ENCODE measurements around the gene USP49.

Gene USP49

GRCh38 chr6:41917528-41917927 is 22.4 kb upstream of the USP49 start:
- Histone ChIP-seq H3K4me1 (ENCODE audit: control insufficient read depth, insufficient read depth, low read length) (peaks cover 19% of the 10 kb centered on the region), H3K4me3 (ENCODE audit: low read length) (no peak overlapping the region), H3K9ac (ENCODE audit: low read length) (no peak overlapping the region), H3K36me3 (ENCODE audit: control insufficient read depth, insufficient read depth, low read length) (no peaks in the 10 kb centered on the region), H3K27me3 (ENCODE audit: control insufficient read depth, insufficient read depth, low read length) (no peaks in the 10 kb centered on the region), H3K9me3 (ENCODE audit: control insufficient read depth, low read length) (no peaks in the 10 kb centered on the region)

- Histone ChIP-seq H3K9ac (ENCODE audit: low read length) (no peak overlapping the region), H3K9me3 (ENCODE audit: control insufficient read depth, low read length) (no peaks in the 10 kb centered on the region), H3K4me1 (ENCODE audit: control insufficient read depth, insufficient read depth, low read length) (peaks cover 5% of the 10 kb centered on the region), H3K27me3 (ENCODE audit: control insufficient read depth, insufficient read depth, low read length) (no peaks in the 10 kb centered on the region), H3K36me3 (ENCODE audit: control insufficient read depth, insufficient read depth, low read length) (no peaks in the 10 kb centered on the region), H3K4me3 (ENCODE audit: low read length) (no peak overlapping the region)
Observed at GRCh38 chr6:41914869-41915530, 19.8 kb upstream of the USP49 start.

GRCh38 chr6:41914343-41914742 is 19.2 kb upstream of the USP49 start:
- Histone ChIP-seq H3K27me3 (ENCODE audit: control insufficient read depth, insufficient read depth, low read length) (no peaks in the 10 kb centered on the region), H3K36me3 (ENCODE audit: control insufficient read depth, insufficient read depth, low read length) (peaks cover under 1% of the 10 kb centered on the region), H3K9me3 (ENCODE audit: control insufficient read depth, low read length) (no peaks in the 10 kb centered on the region), H3K4me3 (ENCODE audit: low read length) (no peak overlapping the region), H3K9ac (ENCODE audit: low read length) (no peak overlapping the region), H3K4me1 (ENCODE audit: control insufficient read depth, insufficient read depth, low read length) (no peaks in the 10 kb centered on the region)

GRCh38 chr6:41909727-41910126 is 14.6 kb upstream of the USP49 start:
- Histone ChIP-seq H3K9me3 (ENCODE audit: control insufficient read depth, low read length) (no peaks in the 10 kb centered on the region), H3K27me3 (ENCODE audit: control insufficient read depth, insufficient read depth, low read length) (no peaks in the 10 kb centered on the region), H3K36me3 (ENCODE audit: control insufficient read depth, insufficient read depth, low read length) (peaks cover 14% of the 10 kb centered on the region), H3K9ac (ENCODE audit: low read length) (no peak overlapping the region), H3K4me3 (ENCODE audit: low read length) (no peak overlapping the region), H3K4me1 (ENCODE audit: control insufficient read depth, insufficient read depth, low read length) (no peaks in the 10 kb centered on the region)

- no peaks in the 10 kb centered on the region for H3K9me3 ChIP-seq (ENCODE audit: control insufficient read depth, low read length)
- H3K27me3 ChIP-seq (ENCODE audit: control insufficient read depth, insufficient read depth, low read length) = no peaks in the 10 kb centered on the region
- H3K4me1 ChIP-seq (ENCODE audit: control insufficient read depth, insufficient read depth, low read length) = no peaks in the 10 kb centered on the region
- H3K4me3 ChIP-seq (ENCODE audit: low read length) = no peak overlapping the region
- H3K36me3 ChIP-seq (ENCODE audit: control insufficient read depth, insufficient read depth, low read length) = peaks cover 7% of the 10 kb centered on the region
- no peak overlapping the region for H3K9ac ChIP-seq (ENCODE audit: low read length)
Observed at GRCh38 chr6:41901882-41902519, 6.8 kb upstream of the USP49 start.

- no peaks in the 10 kb centered on the region for H3K4me1 ChIP-seq (ENCODE audit: control insufficient read depth, insufficient read depth, low read length)
- no peaks in the 10 kb centered on the region for H3K9me3 ChIP-seq (ENCODE audit: control insufficient read depth, low read length)
- H3K4me3 ChIP-seq (ENCODE audit: low read length) = no peak overlapping the region
- H3K27me3 ChIP-seq (ENCODE audit: control insufficient read depth, insufficient read depth, low read length) = no peaks in the 10 kb centered on the region
- no peaks in the 10 kb centered on the region for H3K36me3 ChIP-seq (ENCODE audit: control insufficient read depth, insufficient read depth, low read length)
- no peak overlapping the region for H3K9ac ChIP-seq (ENCODE audit: low read length)
Observed at GRCh38 chr6:41900861-41901260, 5.7 kb upstream of the USP49 start.

- H3K36me3 ChIP-seq (ENCODE audit: control insufficient read depth, insufficient read depth, low read length) = no peaks in the 10 kb centered on the region
- H3K27me3 ChIP-seq (ENCODE audit: control insufficient read depth, insufficient read depth, low read length) = no peaks in the 10 kb centered on the region
- no peaks in the 10 kb centered on the region for H3K4me1 ChIP-seq (ENCODE audit: control insufficient read depth, insufficient read depth, low read length)
- H3K9ac ChIP-seq (ENCODE audit: low read length) = peak overlapping the region; percentile 70
- H3K4me3 ChIP-seq (ENCODE audit: low read length) = no peak overlapping the region
- no peaks in the 10 kb centered on the region for H3K9me3 ChIP-seq (ENCODE audit: control insufficient read depth, low read length)
Observed at GRCh38 chr6:41896281-41896680, 1.1 kb upstream of the USP49 start.

GRCh38 chr6:41894366-41895299 is 542 bp downstream of the USP49 start:
- no peaks in the 10 kb centered on the region for H3K4me1 ChIP-seq (ENCODE audit: control insufficient read depth, insufficient read depth, low read length)
- H3K9ac ChIP-seq (ENCODE audit: low read length) = peak overlapping the region; percentile 77
- no peaks in the 10 kb centered on the region for H3K27me3 ChIP-seq (ENCODE audit: control insufficient read depth, insufficient read depth, low read length)
- H3K36me3 ChIP-seq (ENCODE audit: control insufficient read depth, insufficient read depth, low read length) = no peaks in the 10 kb centered on the region
- peak overlapping the region; percentile 76 for H3K4me3 ChIP-seq (ENCODE audit: low read length)
- no peaks in the 10 kb centered on the region for H3K9me3 ChIP-seq (ENCODE audit: control insufficient read depth, low read length)

- H3K9me3 ChIP-seq (ENCODE audit: control insufficient read depth, low read length) = no peaks in the 10 kb centered on the region
- H3K9ac ChIP-seq (ENCODE audit: low read length) = no peak overlapping the region
- H3K4me3 ChIP-seq (ENCODE audit: low read length) = no peak overlapping the region
- no peaks in the 10 kb centered on the region for H3K36me3 ChIP-seq (ENCODE audit: control insufficient read depth, insufficient read depth, low read length)
- no peaks in the 10 kb centered on the region for H3K4me1 ChIP-seq (ENCODE audit: control insufficient read depth, insufficient read depth, low read length)
- H3K27me3 ChIP-seq (ENCODE audit: control insufficient read depth, insufficient read depth, low read length) = no peaks in the 10 kb centered on the region
Observed at GRCh38 chr6:41892921-41893564, 2.1 kb downstream of the USP49 start.

GRCh38 chr6:41887331-41887751 is 7.8 kb downstream of the USP49 start:
- no peak overlapping the region for H3K9ac ChIP-seq (ENCODE audit: low read length)

GRCh38 chr6:41885930-41886329 is 9.2 kb downstream of the USP49 start:
- H3K9me3 ChIP-seq (ENCODE audit: control insufficient read depth, low read length) = no peaks in the 10 kb centered on the region
- H3K4me3 ChIP-seq (ENCODE audit: low read length) = no peak overlapping the region
- no peaks in the 10 kb centered on the region for H3K27me3 ChIP-seq (ENCODE audit: control insufficient read depth, insufficient read depth, low read length)
- H3K4me1 ChIP-seq (ENCODE audit: control insufficient read depth, insufficient read depth, low read length) = no peaks in the 10 kb centered on the region
- H3K36me3 ChIP-seq (ENCODE audit: control insufficient read depth, insufficient read depth, low read length) = no peaks in the 10 kb centered on the region
- H3K9ac ChIP-seq (ENCODE audit: low read length) = no peak overlapping the region

More at GRCh38 chr6:41887331-41887751, 7.8 kb downstream of the USP49 start:
- no peaks in the 10 kb centered on the region for H3K36me3 ChIP-seq (ENCODE audit: control insufficient read depth, insufficient read depth, low read length)
- H3K4me1 ChIP-seq (ENCODE audit: control insufficient read depth, insufficient read depth, low read length) = no peaks in the 10 kb centered on the region
- H3K4me3 ChIP-seq (ENCODE audit: low read length) = no peak overlapping the region
- H3K9me3 ChIP-seq (ENCODE audit: control insufficient read depth, low read length) = no peaks in the 10 kb centered on the region
- no peaks in the 10 kb centered on the region for H3K27me3 ChIP-seq (ENCODE audit: control insufficient read depth, insufficient read depth, low read length)

Data from mucosa of stomach (tissue), 1 donor.